ENCODE results near the gene SNX10.

DNA sequence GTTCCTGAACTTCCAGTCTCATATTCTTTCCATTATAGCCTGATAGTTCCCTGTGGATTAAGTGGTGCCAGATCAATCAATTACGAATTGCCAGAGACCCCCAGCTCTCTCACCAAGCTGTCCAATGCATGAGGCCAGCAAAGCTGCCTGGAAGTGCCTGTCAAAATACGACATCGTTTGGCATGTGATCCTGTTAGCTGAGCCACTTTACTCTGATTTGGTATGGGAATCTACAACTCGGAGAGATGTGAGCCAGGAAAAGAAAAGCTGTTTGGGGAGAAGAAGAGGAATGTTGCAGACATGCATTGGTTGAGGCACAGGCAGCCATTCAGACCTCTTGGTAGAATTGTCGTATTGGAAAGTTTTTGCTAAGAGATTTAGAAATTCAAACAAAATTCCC is 3.9 kb downstream of the SNX10 start:
- TF ChIP-seq, protein P1, sequence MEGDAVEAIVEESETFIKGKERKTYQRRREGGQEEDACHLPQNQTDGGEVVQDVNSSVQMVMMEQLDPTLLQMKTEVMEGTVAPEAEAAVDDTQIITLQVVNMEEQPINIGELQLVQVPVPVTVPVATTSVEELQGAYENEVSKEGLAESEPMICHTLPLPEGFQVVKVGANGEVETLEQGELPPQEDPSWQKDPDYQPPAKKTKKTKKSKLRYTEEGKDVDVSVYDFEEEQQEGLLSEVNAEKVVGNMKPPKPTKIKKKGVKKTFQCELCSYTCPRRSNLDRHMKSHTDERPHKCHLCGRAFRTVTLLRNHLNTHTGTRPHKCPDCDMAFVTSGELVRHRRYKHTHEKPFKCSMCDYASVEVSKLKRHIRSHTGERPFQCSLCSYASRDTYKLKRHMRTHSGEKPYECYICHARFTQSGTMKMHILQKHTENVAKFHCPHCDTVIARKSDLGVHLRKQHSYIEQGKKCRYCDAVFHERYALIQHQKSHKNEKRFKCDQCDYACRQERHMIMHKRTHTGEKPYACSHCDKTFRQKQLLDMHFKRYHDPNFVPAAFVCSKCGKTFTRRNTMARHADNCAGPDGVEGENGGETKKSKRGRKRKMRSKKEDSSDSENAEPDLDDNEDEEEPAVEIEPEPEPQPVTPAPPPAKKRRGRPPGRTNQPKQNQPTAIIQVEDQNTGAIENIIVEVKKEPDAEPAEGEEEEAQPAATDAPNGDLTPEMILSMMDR (IDR thresholded peaks at IDR 0.05; ENCODE audit: low read depth, low read length) = no peak
- TF ChIP-seq, protein P2, sequence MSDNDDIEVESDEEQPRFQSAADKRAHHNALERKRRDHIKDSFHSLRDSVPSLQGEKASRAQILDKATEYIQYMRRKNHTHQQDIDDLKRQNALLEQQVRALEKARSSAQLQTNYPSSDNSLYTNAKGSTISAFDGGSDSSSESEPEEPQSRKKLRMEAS (IDR thresholded peaks at IDR 0.05; ENCODE audit: low read depth, low read length) = no peak

All from NB4 (cell line).